ENCODE data around the gene KAT6B. TPM values are rescaled to one million over a fixed set of nuclear protein-coding genes. Genes with fewer than 3 reads are reported as not detected.

KAT6B gene
- total and polyA plus RNA-seq, 4 experiments from 2014 or later = 10.9 to 63.9 (median 52.4) TPM

DNA sequence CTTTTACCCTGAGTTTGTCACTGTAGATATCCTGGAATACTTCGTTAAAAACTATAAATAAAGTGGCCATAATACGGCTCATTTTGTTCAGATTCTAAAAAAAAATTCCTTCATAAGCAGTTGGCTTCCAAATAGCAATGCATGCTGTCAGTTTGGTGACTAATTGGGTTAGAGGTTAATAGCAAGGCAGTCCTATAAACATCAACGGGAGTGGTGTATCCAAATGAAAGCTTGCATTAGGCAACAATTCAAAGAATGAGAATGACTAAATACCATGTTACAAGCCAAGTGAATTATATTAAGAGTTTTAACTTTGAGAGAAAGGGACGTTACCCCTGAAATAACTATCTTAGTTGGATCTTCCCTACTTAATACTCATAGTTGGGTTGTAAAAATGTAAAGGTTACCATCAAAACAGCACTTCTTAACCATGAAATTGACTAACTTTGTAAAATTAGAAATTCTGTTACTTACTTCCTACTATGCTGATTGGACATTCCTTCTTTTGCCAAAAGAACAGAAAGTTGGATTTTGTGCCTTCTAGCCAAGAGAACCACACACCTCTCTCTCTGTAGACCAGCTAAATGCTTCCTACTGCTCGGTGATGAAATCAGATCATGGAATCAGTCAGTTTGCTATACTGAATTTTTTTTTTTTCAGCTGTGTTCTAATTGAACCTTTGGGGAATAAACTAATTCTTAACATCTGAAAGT lies 98.0 kb downstream of the KAT6B start:
- CTCF ChIA-PET (ENCODE audit: partially characterized antibody) = no interaction called here
- H3K27ac Mint-ChIP-seq = no peak overlapping the region
- Histone ChIP-seq H3K27ac (ENCODE audit: low read depth, low read length) (no peak overlapping the region), H3K9me3 (ENCODE audit: control insufficient read depth in 1 of 2, low read length in 2 of 2) (no peaks in the 10 kb centered on the region), H3K36me3 (ENCODE audit: insufficient read depth, low read length) (no peaks in the 10 kb centered on the region), H3K4me3 (ENCODE audit: low read length in 2 of 2) (no peak overlapping the region), H3K27me3 (ENCODE audit: insufficient read depth, low read length) (no peaks in the 10 kb centered on the region), H3K4me1 (ENCODE audit: insufficient read depth, low read length) (peaks cover 31% of the 10 kb centered on the region)
- POLR2A ChIA-PET (ENCODE audit: partially characterized antibody) = no interaction called here
- DNase-seq = no peak
- intact Hi-C loops (cut with micrococcal nuclease) = no loop called here
- H3K36me3 Mint-ChIP-seq = peaks cover 11 to 16% of the 10 kb centered on the region in 2 donors
- no peak overlapping the region for H3K4me3 Mint-ChIP-seq
- H3K9me3 Mint-ChIP-seq = peaks cover 0 to 11% (median 7%) of the 10 kb centered on the region in 8 donors
- H3K4me1 Mint-ChIP-seq = peaks cover 40 to 63% (median 50%) of the 10 kb centered on the region in 4 donors
- no peaks in the 10 kb centered on the region for H3K27me3 Mint-ChIP-seq

DNA sequence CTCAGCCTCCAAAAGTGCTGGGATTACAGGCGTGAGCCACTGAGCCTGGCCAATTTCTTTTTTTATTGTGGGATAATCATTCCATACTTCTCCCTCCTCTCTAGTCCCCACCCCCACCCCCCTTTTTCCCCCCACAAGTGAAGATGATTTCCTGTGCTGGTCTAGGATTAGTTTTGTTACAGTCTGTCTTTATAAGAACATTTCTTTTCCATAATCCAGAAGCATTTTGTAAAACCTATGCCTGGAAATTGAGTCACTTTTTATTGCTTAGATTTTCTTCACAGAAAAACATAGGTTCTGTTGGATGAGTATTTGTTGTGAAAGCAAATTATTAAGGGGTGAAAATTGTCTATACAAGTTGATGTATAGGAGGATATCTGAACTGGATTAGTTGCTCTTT lies 98.9 kb downstream of the KAT6B start:
- Mint-ChIP-seq H3K27ac (no peak overlapping the region), H3K36me3 (peaks cover 5 to 7% of the 10 kb centered on the region in 2 donors), H3K4me1 (peaks cover 38 to 60% (median 45%) of the 10 kb centered on the region in 4 donors), H3K4me3 (no peak overlapping the region), H3K27me3 (no peaks in the 10 kb centered on the region), H3K9me3 (peaks cover 0 to 3% (median 0%) of the 10 kb centered on the region in 8 donors)
- no peak for DNase-seq
- Histone ChIP-seq H3K36me3 (ENCODE audit: insufficient read depth, low read length) (no peaks in the 10 kb centered on the region), H3K27ac (ENCODE audit: low read depth, low read length) (no peak overlapping the region), H3K9me3 (ENCODE audit: control insufficient read depth in 1 of 2, low read length in 2 of 2) (no peaks in the 10 kb centered on the region), H3K4me3 (ENCODE audit: low read length in 2 of 2) (no peak overlapping the region), H3K4me1 (ENCODE audit: insufficient read depth, low read length) (peaks cover 26% of the 10 kb centered on the region), H3K27me3 (ENCODE audit: insufficient read depth, low read length) (no peaks in the 10 kb centered on the region)
- ChIA-PET POLR2A (ENCODE audit: partially characterized antibody) (no interaction called here), CTCF (ENCODE audit: partially characterized antibody) (no interaction called here)
- intact Hi-C loops (cut with micrococcal nuclease) = no loop called here

DNA sequence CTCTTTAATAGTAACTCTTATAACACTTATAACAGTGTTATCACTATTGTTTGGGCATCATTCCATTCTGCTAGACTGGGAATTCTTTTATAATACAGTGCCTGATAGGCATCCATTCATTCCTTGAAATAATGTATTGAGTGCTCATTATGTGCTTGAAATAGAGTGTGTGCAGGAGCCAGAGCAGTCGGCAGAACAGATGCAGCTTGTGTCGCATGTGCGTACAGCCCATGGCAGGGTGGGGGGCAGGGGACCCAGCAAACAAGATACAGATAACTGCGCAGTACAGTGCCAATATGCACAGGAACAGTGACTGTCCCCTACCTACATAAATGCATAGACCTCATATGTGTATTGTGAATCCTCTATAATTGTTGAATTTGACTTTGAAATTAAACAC lies 99.3 kb downstream of the KAT6B start:
- Histone ChIP-seq H3K36me3 (ENCODE audit: insufficient read depth, low read length) (no peaks in the 10 kb centered on the region), H3K4me3 (ENCODE audit: low read length in 2 of 2) (no peak overlapping the region), H3K27me3 (ENCODE audit: insufficient read depth, low read length) (no peaks in the 10 kb centered on the region), H3K4me1 (ENCODE audit: insufficient read depth, low read length) (peaks cover 22% of the 10 kb centered on the region), H3K27ac (ENCODE audit: low read depth, low read length) (no peak overlapping the region), H3K9me3 (ENCODE audit: control insufficient read depth in 1 of 2, low read length in 2 of 2) (no peaks in the 10 kb centered on the region)
- no peak overlapping the region for H3K4me3 Mint-ChIP-seq
- DNase-seq = no peak
- H3K27me3 Mint-ChIP-seq = no peaks in the 10 kb centered on the region
- H3K9me3 Mint-ChIP-seq = no peaks in the 10 kb centered on the region
- peaks cover 2 to 4% of the 10 kb centered on the region in 2 donors for H3K36me3 Mint-ChIP-seq
- no peak overlapping the region for H3K27ac Mint-ChIP-seq
- CTCF ChIA-PET (ENCODE audit: partially characterized antibody) = no interaction called here
- H3K4me1 Mint-ChIP-seq = peaks cover 35 to 55% (median 42%) of the 10 kb centered on the region in 4 donors
- intact Hi-C loops (cut with micrococcal nuclease) = no loop called here
- POLR2A ChIA-PET (ENCODE audit: partially characterized antibody) = no interaction called here

DNA sequence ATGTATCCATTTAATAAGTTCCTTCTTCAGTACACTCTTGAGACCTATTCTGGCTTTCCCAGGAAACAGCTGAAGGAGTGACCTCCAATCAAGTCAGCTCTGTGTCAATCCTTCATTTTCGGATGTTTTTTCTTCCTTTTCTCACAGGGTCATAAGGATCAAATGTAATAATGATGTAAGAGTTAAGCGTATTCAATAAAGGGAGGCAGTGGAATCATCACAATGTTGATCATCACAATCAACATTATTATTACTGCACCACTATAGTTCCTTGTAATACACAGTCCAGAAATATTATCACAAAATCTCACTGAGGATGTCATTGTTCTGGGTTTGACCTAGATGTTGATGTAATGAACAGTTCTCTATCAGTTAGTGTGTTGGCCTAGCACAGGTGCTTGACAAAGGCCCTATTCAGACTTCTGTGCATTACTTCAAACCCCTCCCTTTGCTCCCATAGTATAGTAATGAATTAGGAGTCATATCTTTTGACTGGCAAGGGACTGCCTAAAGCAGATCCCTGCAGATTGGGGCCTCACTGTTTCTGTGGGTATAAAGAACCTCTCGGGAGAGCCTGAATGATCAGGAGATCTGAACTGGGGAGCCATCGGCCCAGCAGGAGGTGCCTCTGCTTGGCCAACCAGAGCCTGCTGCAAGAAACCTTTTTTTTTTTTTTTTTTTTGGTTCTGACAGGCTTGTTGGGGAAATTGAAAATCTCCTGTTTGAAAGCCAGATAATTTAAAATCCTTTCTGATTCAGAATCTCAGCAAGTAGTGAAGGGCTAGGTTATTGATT lies 100.6 kb downstream of the KAT6B start:
- CTCF ChIA-PET (ENCODE audit: partially characterized antibody) = no interaction called here
- Mint-ChIP-seq H3K36me3 (peaks cover 4% of the 10 kb centered on the region in 2 donors), H3K27ac (peak overlapping the region in 1 of 7 donors; percentile 13), H3K4me1 (peaks cover 34 to 50% (median 41%) of the 10 kb centered on the region in 4 donors), H3K9me3 (no peaks in the 10 kb centered on the region), H3K27me3 (no peaks in the 10 kb centered on the region), H3K4me3 (no peak overlapping the region)
- peaks cover 15% of the 10 kb centered on the region for H3K4me1 ChIP-seq (ENCODE audit: insufficient read depth, low read length)
- no peaks in the 10 kb centered on the region for H3K27me3 ChIP-seq (ENCODE audit: insufficient read depth, low read length)
- H3K36me3 ChIP-seq (ENCODE audit: insufficient read depth, low read length) = no peaks in the 10 kb centered on the region
- H3K9me3 ChIP-seq (ENCODE audit: control insufficient read depth in 1 of 2, low read length in 2 of 2) = no peaks in the 10 kb centered on the region
- H3K4me3 ChIP-seq (ENCODE audit: low read length in 2 of 2) = no peak overlapping the region
- no peak overlapping the region for H3K27ac ChIP-seq (ENCODE audit: low read depth, low read length)
- intact Hi-C loops (cut with micrococcal nuclease) = no loop called here
- no peak for DNase-seq
- POLR2A ChIA-PET (ENCODE audit: partially characterized antibody) = no interaction called here

DNA sequence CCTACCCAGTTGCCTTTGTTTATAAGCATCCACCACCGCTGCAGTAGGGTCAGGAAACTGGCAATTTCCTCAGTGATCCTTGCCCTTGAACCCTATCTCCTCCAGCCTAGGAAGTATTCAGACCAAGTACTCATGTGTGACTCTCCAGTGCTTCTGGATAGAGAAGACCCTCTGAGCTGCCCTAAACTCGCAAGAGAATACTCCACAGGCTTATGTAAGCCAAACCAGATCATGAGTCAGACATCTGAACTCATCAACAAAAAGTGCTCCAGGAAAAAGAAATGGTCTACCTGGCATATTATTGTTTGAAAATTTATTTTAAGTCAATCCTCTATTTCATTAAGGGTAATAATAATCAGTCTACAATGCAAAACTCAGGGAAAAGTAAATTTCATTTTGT lies 101.3 kb downstream of the KAT6B start:
- H3K9me3 Mint-ChIP-seq = no peaks in the 10 kb centered on the region
- no peak overlapping the region for H3K4me3 Mint-ChIP-seq
- H3K4me1 ChIP-seq (ENCODE audit: insufficient read depth, low read length) = peaks cover 13% of the 10 kb centered on the region
- peak overlapping the region in 1 of 7 donors; percentile 13 for H3K27ac Mint-ChIP-seq
- no peak for DNase-seq
- ChIA-PET CTCF (ENCODE audit: partially characterized antibody) (no interaction called here), POLR2A (ENCODE audit: partially characterized antibody) (interaction anchor here (0.9 kb wide), 1 partner anchor 32 kb away, joined by 4 read pairs; no protein-coding TSS in a partner anchor)
- H3K4me1 Mint-ChIP-seq = peaks cover 35 to 50% (median 46%) of the 10 kb centered on the region in 4 donors
- H3K9me3 ChIP-seq (ENCODE audit: control insufficient read depth in 1 of 2, low read length in 2 of 2) = no peaks in the 10 kb centered on the region
- peaks cover 4 to 7% of the 10 kb centered on the region in 2 donors for H3K36me3 Mint-ChIP-seq
- H3K27ac ChIP-seq (ENCODE audit: low read depth, low read length) = no peak overlapping the region
- no peaks in the 10 kb centered on the region for H3K36me3 ChIP-seq (ENCODE audit: insufficient read depth, low read length)
- no peaks in the 10 kb centered on the region for H3K27me3 ChIP-seq (ENCODE audit: insufficient read depth, low read length)
- intact Hi-C loops (cut with micrococcal nuclease) = no loop called here
- H3K27me3 Mint-ChIP-seq = no peaks in the 10 kb centered on the region
- H3K4me3 ChIP-seq (ENCODE audit: low read length in 2 of 2) = no peak overlapping the region

DNA sequence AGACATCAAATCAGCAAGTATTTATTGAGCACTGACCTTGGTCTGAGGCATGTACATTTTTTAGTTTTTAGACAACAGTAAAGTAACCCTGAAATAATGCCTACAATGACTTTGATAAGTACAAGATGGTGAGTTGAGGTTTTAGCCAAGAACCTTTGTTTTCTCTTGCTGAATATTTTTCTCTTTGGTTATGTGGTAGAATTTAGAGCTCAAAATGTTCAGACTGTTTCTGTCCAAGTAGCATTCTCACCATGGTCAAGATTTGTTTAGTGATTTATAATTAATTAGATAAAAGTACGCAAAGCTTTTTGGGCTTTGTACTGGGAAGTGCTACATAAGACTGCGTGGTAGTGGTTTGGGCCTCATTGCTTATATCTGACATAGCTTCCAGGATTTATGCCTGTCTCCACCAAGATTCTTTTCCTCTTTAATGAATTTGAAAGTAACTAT lies 102.4 kb downstream of the KAT6B start:
- peaks cover 6% of the 10 kb centered on the region for H3K4me1 ChIP-seq (ENCODE audit: insufficient read depth, low read length)
- Mint-ChIP-seq H3K4me1 (peaks cover 26 to 49% (median 42%) of the 10 kb centered on the region in 4 donors), H3K9me3 (no peaks in the 10 kb centered on the region), H3K4me3 (no peak overlapping the region), H3K36me3 (peaks cover 1 to 7% of the 10 kb centered on the region in 2 donors), H3K27me3 (no peaks in the 10 kb centered on the region), H3K27ac (no peak overlapping the region)
- intact Hi-C loops (cut with micrococcal nuclease) = no loop called here
- no peak overlapping the region for H3K4me3 ChIP-seq (ENCODE audit: low read length in 2 of 2)
- ChIA-PET CTCF (ENCODE audit: partially characterized antibody) (no interaction called here), POLR2A (ENCODE audit: partially characterized antibody) (no interaction called here)
- H3K9me3 ChIP-seq (ENCODE audit: control insufficient read depth in 1 of 2, low read length in 2 of 2) = no peaks in the 10 kb centered on the region
- no peaks in the 10 kb centered on the region for H3K27me3 ChIP-seq (ENCODE audit: insufficient read depth, low read length)
- H3K27ac ChIP-seq (ENCODE audit: low read depth, low read length) = no peak overlapping the region
- DNase-seq = no peak
- no peaks in the 10 kb centered on the region for H3K36me3 ChIP-seq (ENCODE audit: insufficient read depth, low read length)

DNA sequence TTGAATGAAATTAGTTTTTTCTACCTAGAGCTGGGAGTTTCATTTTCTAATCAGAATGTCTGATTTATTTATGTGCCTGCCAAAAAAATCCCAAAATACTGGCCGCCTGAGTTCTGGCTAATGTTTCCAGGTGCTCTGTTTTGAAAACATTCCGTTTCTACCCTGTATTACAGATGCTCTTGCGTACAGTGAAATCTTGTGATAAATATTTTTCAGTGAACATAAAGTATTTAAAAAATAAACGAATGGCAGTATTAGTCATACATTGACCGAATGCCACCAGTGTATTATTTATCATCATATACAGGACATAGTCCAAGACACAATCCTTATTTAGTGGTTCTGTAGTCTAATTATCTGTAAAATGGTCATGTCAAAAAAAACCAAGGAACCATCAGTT lies 102.8 kb downstream of the KAT6B start:
- Mint-ChIP-seq H3K36me3 (peaks cover under 1 to 7% of the 10 kb centered on the region in 2 donors), H3K27ac (no peak overlapping the region), H3K9me3 (no peaks in the 10 kb centered on the region), H3K27me3 (no peaks in the 10 kb centered on the region), H3K4me3 (no peak overlapping the region), H3K4me1 (peaks cover 24 to 46% (median 40%) of the 10 kb centered on the region in 4 donors)
- H3K4me1 ChIP-seq (ENCODE audit: insufficient read depth, low read length) = peaks cover 3% of the 10 kb centered on the region
- intact Hi-C loops (cut with micrococcal nuclease) = no loop called here
- H3K9me3 ChIP-seq (ENCODE audit: control insufficient read depth in 1 of 2, low read length in 2 of 2) = no peaks in the 10 kb centered on the region
- DNase-seq = no peak
- POLR2A ChIA-PET (ENCODE audit: partially characterized antibody) = no interaction called here
- no peaks in the 10 kb centered on the region for H3K27me3 ChIP-seq (ENCODE audit: insufficient read depth, low read length)
- no peaks in the 10 kb centered on the region for H3K36me3 ChIP-seq (ENCODE audit: insufficient read depth, low read length)
- no peak overlapping the region for H3K4me3 ChIP-seq (ENCODE audit: low read length in 2 of 2)
- CTCF ChIA-PET (ENCODE audit: partially characterized antibody) = no interaction called here
- H3K27ac ChIP-seq (ENCODE audit: low read depth, low read length) = no peak overlapping the region

All from CD4-positive, alpha-beta memory T cell (primary cell).